Measurements from ENCODE around the gene CRISPLD2. TPM values are rescaled to one million over a fixed set of nuclear protein-coding genes. Genes with fewer than 3 reads are reported as not detected.
A peak's percentile ranks its signal among the peaks of the same experiment; 100 is the strongest.

The CRISPLD2 gene
- total and polyA plus RNA-seq, 9 of the 15 experiments (the other 6 are each of a cell fraction or from before 2014, with no cell fraction given), result 0.03 to 0.24 (median 0.04) TPM; not detected in 4

DNA sequence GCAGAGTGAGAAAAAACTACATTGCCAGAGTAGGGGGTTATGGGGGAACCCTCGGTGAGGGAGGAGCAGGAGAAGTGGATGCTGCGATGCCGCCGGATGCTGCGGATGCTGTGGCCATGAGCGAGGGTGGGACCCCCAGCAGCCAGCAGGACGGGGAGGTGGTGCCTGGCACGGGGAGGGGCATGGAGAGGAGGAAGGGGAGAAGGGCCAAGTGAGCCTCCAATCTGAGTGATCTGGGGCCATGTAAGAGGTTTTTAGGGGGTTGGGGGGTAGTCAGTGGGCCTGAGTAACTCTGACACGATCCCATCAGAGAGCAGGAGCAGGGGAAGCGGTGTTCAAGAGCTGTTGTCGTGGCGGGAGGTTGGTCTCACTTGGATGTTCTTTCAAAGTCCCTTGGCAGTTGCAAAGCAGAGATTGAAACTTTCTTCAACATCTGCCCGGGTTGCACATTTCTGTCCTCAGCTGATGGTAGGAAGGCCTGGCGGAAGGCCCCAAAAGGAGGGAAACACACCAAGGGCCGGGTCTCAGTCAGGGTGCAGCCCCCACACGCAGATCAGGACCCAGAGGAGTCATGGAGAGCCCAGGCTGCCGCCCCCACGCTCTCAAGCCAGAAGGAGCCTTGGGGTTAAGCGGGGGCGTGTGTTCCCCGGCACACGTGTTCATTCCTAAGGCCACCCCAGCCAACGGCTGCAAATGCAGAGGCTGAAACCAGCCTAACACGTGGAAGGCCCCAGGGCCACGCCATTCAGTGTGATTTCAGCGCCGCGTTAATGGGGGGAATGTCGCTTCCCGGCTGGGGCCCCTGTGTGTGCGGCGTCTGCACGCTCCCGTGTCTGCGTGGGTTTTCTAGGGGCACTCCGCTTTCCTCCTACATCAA, 109.9 kb downstream of the CRISPLD2 start (continued):
- TF ChIP-seq MYBL2 (IDR thresholded peaks at IDR 0.05; ENCODE audit: low read depth), result no peak
- TF ChIP-seq MYBL2 (CRISPR knock-in tag; IDR thresholded peaks at IDR 0.05; ENCODE audit: borderline replicate concordance), result peak; percentile 84; the same call in 1 of the 2 replicates
- no peak for TF ChIP-seq XRCC4 (IDR thresholded peaks at IDR 0.05; ENCODE audit: extremely low read depth, insufficient read depth, insufficient read length)
- TF ChIP-seq ZNF24 (IDR thresholded peaks at IDR 0.05), result no peak
- TF ChIP-seq NELFE (IDR thresholded peaks at IDR 0.05; ENCODE audit: insufficient read depth, insufficient read length), result no peak
- peak; percentile 86 for TF ChIP-seq ZNF431 (CRISPR knock-in tag; IDR thresholded peaks at IDR 0.05)
- TF ChIP-seq, protein P1, sequence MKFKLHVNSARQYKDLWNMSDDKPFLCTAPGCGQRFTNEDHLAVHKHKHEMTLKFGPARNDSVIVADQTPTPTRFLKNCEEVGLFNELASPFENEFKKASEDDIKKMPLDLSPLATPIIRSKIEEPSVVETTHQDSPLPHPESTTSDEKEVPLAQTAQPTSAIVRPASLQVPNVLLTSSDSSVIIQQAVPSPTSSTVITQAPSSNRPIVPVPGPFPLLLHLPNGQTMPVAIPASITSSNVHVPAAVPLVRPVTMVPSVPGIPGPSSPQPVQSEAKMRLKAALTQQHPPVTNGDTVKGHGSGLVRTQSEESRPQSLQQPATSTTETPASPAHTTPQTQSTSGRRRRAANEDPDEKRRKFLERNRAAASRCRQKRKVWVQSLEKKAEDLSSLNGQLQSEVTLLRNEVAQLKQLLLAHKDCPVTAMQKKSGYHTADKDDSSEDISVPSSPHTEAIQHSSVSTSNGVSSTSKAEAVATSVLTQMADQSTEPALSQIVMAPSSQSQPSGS (CRISPR knock-in tag; IDR thresholded peaks at IDR 0.05), result peak; percentile 77; the same call in 1 of the 2 replicates
- TF ChIP-seq, protein P2, sequence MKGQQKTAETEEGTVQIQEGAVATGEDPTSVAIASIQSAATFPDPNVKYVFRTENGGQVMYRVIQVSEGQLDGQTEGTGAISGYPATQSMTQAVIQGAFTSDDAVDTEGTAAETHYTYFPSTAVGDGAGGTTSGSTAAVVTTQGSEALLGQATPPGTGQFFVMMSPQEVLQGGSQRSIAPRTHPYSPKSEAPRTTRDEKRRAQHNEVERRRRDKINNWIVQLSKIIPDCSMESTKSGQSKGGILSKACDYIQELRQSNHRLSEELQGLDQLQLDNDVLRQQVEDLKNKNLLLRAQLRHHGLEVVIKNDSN (CRISPR knock-in tag; IDR thresholded peaks at IDR 0.05), result peak; percentile 89
- no peak for TF ChIP-seq ZNF518B (CRISPR knock-in tag; IDR thresholded peaks at IDR 0.05)
- TF ChIP-seq TSHZ1 (CRISPR knock-in tag; IDR thresholded peaks at IDR 0.05), result no peak
- peak; percentile 91 for TF ChIP-seq E2F5 (CRISPR knock-in tag; IDR thresholded peaks at IDR 0.05)
- TF ChIP-seq SMARCE1 (IDR thresholded peaks at IDR 0.05), result no peak
- TF ChIP-seq NFE2 (IDR thresholded peaks at IDR 0.05; ENCODE audit: low read depth), result no peak
- no peak for TF ChIP-seq ZFP1 (CRISPR knock-in tag; IDR thresholded peaks at IDR 0.05)
